Measurements from ENCODE around the gene SLC35E3.

Gene SLC35E3

DNA sequence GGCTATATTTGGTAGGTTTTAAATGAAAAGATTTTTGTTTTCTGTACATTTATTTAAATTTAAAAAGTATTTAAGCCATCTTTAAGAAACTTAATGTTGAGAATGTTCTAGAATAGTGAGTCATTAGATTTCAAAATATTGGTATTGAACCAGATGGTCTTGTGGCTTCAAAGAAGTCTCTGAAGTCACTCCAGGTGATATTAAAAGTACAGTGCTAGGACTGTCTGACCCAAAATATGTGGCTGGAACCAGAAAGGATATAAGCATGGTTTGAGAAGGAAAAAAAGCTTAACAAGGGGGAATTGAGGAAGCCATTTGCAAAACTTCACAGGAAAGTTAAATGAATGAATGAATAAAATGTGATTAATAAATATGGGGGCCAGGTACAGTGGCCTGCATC lies 33.3 kb downstream of the SLC35E3 start:
- no peak overlapping the region for H3K9ac ChIP-seq (ENCODE audit: low read length)

GRCh38 chr12:68780731-68781130 lies 34.8 kb downstream of the SLC35E3 start:
- peaks cover 47% of the 10 kb centered on the region for H3K4me1 ChIP-seq (ENCODE audit: insufficient read depth, low read length, severe bottlenecking)
- no peak for TF ChIP-seq EZH2 (IDR thresholded peaks at IDR 0.05; ENCODE audit: borderline replicate concordance, low read length)
- TF ChIP-seq, protein P1, sequence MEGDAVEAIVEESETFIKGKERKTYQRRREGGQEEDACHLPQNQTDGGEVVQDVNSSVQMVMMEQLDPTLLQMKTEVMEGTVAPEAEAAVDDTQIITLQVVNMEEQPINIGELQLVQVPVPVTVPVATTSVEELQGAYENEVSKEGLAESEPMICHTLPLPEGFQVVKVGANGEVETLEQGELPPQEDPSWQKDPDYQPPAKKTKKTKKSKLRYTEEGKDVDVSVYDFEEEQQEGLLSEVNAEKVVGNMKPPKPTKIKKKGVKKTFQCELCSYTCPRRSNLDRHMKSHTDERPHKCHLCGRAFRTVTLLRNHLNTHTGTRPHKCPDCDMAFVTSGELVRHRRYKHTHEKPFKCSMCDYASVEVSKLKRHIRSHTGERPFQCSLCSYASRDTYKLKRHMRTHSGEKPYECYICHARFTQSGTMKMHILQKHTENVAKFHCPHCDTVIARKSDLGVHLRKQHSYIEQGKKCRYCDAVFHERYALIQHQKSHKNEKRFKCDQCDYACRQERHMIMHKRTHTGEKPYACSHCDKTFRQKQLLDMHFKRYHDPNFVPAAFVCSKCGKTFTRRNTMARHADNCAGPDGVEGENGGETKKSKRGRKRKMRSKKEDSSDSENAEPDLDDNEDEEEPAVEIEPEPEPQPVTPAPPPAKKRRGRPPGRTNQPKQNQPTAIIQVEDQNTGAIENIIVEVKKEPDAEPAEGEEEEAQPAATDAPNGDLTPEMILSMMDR (IDR thresholded peaks at IDR 0.05; ENCODE audit: low read length): no peak

More for the DNA sequence above, 33.3 kb downstream of the SLC35E3 start:
- Histone ChIP-seq H2AFZ (ENCODE audit: low read length) (no peak overlapping the region), H3K4me1 (ENCODE audit: insufficient read depth, low read length, severe bottlenecking) (peaks cover 47% of the 10 kb centered on the region), H3K79me2 (ENCODE audit: insufficient read depth, low read length) (no peaks in the 10 kb centered on the region), H3K9me3 (ENCODE audit: low read length) (no peaks in the 10 kb centered on the region), H3K36me3 (ENCODE audit: insufficient read depth, low read length) (no peaks in the 10 kb centered on the region), H4K20me1 (ENCODE audit: insufficient read depth, low read length) (no peaks in the 10 kb centered on the region), H3K4me3 (ENCODE audit: low read depth, low read length, poor library complexity, severe bottlenecking) (no peak overlapping the region), H3F3A (ENCODE audit: insufficient read depth, low read length) (no peaks in the 10 kb centered on the region), H3K4me2 (ENCODE audit: low read length) (no peak overlapping the region), H3K27me3 (ENCODE audit: insufficient read depth, low read length) (no peaks in the 10 kb centered on the region), H3K27ac (ENCODE audit: low read depth, low read length, poor library complexity, severe bottlenecking) (no peak overlapping the region), H3K9me2 (ENCODE audit: low read depth, low read length) (no peaks in the 10 kb centered on the region)
- TF ChIP-seq EZH2 (IDR thresholded peaks at IDR 0.05; ENCODE audit: borderline replicate concordance, low read length): no peak
- TF ChIP-seq, protein P1 (IDR thresholded peaks at IDR 0.05; ENCODE audit: low read length): no peak

DNA sequence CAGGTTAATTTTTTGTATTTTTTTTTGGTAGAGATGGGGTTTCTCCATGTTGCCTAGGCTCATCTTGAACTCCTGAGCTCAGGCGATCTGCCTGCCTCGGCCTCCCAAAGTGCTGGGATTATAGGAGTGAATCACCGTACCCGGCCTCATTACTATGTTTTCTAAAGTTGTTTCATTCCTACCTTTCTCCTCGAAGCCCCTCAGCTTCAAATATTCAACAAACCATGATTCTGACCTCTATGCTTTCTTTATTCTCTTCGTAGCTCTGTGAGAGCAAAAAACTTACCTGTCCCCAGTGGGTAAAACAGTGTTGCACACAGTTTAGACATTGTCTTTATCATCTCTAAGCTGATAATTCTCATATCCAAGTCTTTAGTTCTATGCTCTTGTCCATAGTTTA lies 35.8 kb downstream of the SLC35E3 start:
- Histone ChIP-seq H3F3A (ENCODE audit: insufficient read depth, low read length) (no peaks in the 10 kb centered on the region), H3K4me2 (ENCODE audit: low read length) (no peak overlapping the region), H3K9me2 (ENCODE audit: low read depth, low read length) (no peaks in the 10 kb centered on the region), H3K4me1 (ENCODE audit: insufficient read depth, low read length, severe bottlenecking) (peaks cover 47% of the 10 kb centered on the region), H2AFZ (ENCODE audit: low read length) (no peak overlapping the region), H3K36me3 (ENCODE audit: insufficient read depth, low read length) (no peaks in the 10 kb centered on the region), H3K9me3 (ENCODE audit: low read length) (no peaks in the 10 kb centered on the region), H3K27me3 (ENCODE audit: insufficient read depth, low read length) (no peaks in the 10 kb centered on the region), H3K79me2 (ENCODE audit: insufficient read depth, low read length) (no peaks in the 10 kb centered on the region), H3K9ac (ENCODE audit: low read length) (no peak overlapping the region), H4K20me1 (ENCODE audit: insufficient read depth, low read length) (no peaks in the 10 kb centered on the region), H3K4me3 (ENCODE audit: low read depth, low read length, poor library complexity, severe bottlenecking) (no peak overlapping the region), H3K27ac (ENCODE audit: low read depth, low read length, poor library complexity, severe bottlenecking) (no peak overlapping the region)
- no peak for TF ChIP-seq EZH2 (IDR thresholded peaks at IDR 0.05; ENCODE audit: borderline replicate concordance, low read length)
- TF ChIP-seq, protein P1 (IDR thresholded peaks at IDR 0.05; ENCODE audit: low read length): no peak

More at GRCh38 chr12:68780731-68781130, 34.8 kb downstream of the SLC35E3 start:
- no peaks in the 10 kb centered on the region for H3F3A ChIP-seq (ENCODE audit: insufficient read depth, low read length)
- no peaks in the 10 kb centered on the region for H3K27me3 ChIP-seq (ENCODE audit: insufficient read depth, low read length)
- no peak overlapping the region for H3K27ac ChIP-seq (ENCODE audit: low read depth, low read length, poor library complexity, severe bottlenecking)
- no peak overlapping the region for H3K4me2 ChIP-seq (ENCODE audit: low read length)
- H3K36me3 ChIP-seq (ENCODE audit: insufficient read depth, low read length): no peaks in the 10 kb centered on the region
- H4K20me1 ChIP-seq (ENCODE audit: insufficient read depth, low read length): no peaks in the 10 kb centered on the region
- H3K4me3 ChIP-seq (ENCODE audit: low read depth, low read length, poor library complexity, severe bottlenecking): no peak overlapping the region
- no peaks in the 10 kb centered on the region for H3K79me2 ChIP-seq (ENCODE audit: insufficient read depth, low read length)
- H2AFZ ChIP-seq (ENCODE audit: low read length): no peak overlapping the region
- no peaks in the 10 kb centered on the region for H3K9me3 ChIP-seq (ENCODE audit: low read length)
- H3K9ac ChIP-seq (ENCODE audit: low read length): no peak overlapping the region
- no peaks in the 10 kb centered on the region for H3K9me2 ChIP-seq (ENCODE audit: low read depth, low read length)

Measured in OCI-LY1 (cell line).